NCI-H1417 (cell line): ENCODE measurements around the gene SORCS2.

Experiments used
- DNase-seq, 3 experiments: peaks; one replicate each; lab custom pipeline; 2025; lab: John Stamatoyannopoulos, UW

The SORCS2 gene

DNA sequence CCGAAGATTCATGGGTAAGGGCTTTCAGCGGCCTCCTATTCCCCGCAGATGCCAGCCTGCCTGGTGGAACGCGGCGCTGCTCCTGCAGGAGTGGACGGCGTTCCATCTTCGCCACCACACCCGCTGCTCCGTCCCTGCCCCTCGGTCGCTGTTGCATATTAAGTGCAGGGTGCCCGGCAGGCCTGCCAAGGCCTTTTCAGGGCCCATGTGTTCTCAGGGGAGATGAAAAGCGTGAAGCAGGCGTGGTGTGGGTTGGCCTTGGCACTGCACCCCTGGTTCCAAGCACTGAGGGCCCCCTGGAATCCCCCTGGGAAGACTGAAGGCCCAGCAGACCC, 52.0 kb downstream of the SORCS2 start:
- DNase-seq = no peak

DNA sequence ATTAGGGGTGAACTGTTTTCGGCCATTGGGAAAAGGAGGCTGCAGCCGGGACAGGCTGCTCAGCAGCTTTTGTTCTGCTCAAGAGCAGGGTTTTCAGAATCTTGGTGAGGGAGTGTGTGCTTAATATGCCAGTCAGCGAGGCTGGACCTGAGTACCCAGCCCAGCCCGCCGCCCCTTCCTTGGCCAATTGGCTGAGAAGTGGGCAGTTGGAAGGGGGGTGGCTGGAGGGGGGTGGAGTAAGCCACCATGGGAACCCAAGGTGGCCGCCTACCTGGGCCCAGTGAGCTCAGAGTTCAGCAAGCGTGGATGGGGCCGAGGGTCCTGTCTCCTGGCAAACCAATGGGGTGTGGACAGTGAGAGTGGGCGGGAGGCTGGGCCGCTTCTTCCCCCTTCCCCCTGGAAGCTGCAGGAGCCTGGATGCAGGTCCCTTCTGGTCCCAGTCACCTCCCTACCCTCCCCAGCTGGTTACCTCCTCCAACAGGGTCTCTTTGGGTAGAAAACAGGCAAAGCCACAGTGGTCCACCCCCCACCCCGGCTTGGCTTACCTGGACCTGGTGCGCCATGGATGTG, 52.5 kb downstream of the SORCS2 start:
- no peak for DNase-seq

DNA sequence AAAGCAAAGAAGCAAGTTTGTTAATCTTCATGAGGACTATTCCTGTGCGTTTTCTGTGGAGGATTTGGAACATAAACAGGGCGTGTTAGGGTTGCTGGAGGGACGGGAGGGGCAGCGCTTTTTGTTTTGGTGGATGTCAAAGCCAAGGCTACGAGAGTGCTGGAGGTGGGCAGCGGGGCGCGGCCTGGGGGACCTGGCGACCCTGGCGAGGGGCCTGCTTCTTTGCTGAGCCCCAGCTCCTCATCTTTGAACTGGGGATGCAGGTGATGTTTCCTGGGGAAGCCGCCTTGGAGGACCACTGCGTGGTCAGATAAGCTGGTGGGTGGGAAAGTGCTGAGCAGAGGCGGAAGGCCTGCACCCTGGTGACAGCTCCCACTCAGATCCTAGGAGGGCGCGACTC, 55.2 kb downstream of the SORCS2 start:
- DNase-seq = no peak

DNA sequence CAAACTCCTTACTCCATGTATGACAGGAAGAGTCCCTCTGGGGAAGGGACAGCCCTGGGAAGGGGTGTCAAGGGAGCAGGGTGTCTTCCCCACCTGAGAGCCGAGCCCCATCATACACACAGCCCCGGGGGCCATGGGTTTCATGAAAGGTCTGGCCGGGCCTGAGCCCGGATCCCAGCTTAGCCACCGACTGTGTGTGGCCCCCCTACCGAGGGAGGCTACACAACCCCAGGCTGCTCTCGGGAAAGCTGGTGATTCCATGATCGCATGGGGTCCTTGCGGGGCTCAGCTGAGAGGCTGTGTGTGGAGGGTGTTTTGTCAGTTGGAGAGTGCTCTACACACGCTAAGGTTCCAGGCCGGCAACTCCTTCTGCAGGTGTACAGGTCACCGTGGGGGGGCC, 55.6 kb downstream of the SORCS2 start:
- DNase-seq = no peak

DNA sequence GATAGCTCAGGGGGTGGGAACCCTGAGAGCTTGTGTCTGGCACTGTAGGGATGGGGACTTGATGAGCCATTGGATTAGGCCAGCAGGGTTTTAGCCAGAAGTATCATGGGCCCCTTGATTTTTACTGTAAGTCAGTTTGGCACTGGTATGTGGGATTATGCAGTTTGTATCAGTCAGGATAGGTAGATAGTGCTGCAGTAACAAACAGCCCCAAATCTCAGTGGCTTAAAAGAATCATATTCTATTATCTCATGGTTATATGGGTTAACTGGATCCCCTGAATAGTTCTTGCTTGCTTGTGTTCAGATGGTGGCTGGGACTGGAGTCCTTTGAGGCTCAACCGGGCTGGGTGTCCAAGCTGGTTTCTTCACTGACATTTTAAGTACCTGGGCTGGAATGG, 56.5 kb downstream of the SORCS2 start:
- no peak for DNase-seq

DNA sequence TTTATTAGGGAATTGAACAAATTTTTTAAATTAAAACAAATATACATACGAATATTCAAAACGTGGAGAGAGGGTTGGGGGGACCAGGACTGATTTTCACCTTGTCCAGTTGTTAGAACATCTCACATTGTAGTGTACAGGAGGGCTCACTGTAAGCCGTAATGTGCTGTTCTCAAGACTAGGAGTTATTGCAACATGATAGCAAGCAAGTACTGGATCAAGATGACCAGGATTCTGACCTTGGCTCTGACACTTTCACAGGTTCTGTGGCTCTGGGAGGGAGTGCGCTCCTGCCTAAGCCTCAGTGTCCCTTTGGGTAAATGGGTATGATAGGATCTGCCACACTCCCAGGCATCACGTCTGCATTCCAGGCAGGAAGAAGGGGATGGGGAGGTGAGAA, 59.0 kb downstream of the SORCS2 start:
- no peak for DNase-seq

DNA sequence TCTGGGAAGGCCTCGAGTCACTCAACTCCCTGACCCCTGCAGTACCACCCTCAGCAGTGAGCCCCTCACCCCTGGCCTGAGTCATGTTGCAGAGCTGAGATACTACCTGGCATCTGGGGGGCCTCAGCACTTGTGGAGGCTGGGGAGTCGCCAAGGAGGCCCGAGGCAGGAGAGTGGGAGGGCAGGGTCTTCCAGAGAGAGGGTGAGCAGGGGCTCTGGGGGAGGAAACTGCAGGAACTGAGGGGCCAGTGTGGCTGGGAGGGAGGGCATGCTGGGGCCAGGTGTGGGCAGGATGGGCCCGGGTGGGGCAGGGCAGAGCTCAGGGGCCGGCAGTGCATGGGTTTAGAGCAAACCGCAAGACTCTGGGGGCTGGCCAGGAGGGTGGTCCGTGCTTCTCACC, 59.7 kb downstream of the SORCS2 start:
- no peak for DNase-seq

DNA sequence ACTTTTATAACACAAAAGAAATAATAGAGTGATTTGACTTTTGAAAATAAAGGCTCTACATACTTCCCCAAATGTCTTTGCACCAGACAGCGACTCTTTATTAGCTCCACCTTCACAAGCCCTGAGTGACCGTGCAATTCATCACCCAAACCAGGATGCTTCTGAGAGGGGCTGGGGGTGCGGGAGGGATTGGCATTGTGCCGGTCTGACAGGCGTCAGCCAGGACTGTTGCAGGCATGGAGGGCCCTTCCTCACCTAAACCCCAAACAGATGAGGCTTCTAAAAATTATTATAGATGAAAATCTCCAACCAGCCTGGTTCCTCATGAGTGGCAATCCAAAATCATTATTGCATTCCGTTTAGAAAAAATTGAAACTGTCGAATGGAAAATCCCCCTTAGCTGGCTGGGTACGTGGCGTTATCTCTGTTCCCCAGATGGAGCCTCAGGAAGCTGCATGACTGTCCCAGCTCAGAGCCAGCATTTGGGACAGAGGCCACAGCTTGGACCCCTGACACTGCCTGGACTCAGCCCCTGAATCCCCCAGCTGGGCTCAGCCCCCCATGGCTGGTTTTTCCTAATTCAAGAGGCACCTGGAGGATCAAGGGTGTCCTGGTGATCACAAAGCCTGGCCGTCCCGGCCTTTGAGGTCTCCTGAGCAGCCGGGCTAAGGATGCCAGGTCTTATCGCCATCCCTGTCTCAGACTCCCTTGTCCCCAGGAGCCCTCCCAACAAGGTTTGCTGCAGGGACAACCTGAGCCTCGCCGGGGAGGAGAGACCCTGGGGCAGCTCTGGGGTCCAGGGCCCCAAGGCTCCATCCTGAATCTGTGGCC, 60.4 kb downstream of the SORCS2 start:
- no peak for DNase-seq

DNA sequence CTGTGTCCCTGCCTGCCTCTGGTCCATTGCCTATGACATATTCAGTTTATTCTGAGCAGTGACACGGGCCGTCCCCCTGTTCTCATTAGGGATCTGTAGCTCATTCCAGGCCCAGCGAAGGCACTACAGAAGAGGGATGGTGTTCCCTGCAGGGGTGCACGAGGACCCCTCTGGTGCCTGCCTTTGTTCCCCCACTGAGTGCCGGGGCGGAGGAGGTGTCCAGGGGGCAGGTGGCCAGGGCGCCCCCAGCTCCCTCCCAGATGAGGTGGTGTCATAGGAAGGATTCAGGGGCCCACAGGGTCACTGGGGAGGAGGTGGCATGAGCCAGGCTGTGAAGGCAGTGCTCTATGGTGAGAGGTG, 61.0 kb downstream of the SORCS2 start:
- DNase-seq = no peak

DNA sequence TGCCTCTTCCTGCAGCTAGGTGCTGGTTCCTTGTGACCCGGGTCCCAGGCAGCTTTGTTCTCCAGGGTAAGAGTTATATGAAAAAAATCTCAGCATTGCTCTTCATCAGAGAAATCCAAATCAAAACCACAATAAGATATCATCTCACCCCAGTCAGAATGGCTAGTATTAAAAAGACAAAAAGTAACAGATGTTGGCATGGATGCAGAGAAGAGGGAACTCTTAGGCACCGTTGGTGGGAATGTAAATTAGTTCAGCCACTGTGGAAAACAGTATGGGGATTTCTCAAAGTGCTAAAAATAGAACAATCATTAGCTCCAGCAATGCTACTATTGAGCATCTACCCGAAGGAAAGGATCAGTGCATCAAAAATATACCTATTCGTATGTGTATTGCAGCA, 61.5 kb downstream of the SORCS2 start:
- DNase-seq = no peak

DNA sequence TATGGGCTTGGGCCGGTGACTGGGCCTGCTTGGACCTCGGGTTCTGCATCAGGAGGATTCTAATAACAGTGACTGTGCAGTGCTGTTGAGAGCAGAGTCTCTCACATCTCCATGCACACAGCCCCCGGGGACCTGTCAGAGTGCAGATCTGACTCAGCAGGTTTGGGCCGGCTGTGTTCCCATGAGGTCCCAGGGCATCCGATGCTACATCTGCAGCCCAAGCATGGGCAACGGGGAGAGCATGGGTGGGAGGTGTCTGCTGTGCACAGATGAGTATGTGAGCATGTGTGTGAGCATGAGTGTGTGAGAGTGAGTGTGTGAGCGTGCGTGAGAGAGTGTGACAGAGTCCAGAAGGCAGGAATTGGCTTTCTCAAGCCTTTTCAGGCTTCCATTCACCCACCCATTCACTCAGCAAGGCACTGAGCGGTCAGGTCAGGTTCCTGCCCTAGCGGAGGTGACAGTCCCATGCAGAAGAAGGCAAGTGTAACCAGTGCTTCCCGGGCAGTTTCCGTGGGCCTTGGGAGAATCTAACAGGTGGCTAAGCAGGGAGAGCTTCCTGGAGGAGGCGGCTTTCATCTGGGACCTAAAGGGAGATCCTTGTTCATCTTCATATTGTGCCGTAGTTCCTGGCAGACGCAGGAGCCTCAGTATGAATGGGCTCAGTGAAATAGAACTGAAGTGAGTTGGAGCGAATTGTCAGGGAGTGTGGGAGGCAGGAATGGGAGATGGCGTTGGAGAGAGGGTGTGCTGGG, 62.6 kb downstream of the SORCS2 start:
- DNase-seq = no peak

DNA sequence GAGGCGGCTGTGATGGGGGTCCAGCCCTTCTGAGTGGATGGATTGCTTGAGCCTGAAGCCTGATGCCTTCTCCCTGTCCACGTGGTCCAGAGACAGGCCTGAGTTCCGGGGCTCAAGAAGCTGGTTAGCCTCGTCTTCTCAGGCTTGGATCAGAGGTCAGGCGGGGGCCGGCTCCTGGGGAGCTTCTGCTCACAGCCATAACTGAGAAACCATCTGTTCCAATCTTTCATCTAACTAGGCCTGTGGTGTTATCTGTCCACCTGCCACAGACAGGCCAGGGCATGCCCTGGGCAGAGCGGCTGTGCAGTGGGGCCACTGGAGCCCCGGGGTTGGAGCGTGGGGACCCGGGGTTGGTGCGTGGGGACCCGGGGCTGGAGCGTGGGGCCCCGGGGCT, 63.1 kb downstream of the SORCS2 start:
- DNase-seq = no peak

DNA sequence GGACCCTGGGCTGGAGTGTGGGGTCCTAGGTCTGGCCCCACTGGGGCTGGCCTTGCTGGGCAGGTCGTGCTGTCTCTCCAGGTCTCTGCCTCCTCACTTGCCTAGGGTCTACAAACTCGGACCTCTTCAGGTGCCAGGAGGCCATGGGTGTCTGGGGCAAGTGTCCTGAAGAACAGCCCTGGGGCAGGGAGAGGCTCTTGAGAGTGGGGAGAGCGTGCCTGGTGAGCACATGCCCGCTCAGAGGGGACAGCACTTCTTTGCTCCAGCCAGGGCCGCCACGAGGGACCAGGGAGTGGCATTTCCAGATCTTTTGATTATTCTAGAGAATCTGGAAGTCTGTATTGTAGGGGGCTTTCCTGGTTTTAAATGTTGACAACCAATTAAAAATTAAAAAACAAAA, 63.7 kb downstream of the SORCS2 start:
- DNase-seq = no peak

DNA sequence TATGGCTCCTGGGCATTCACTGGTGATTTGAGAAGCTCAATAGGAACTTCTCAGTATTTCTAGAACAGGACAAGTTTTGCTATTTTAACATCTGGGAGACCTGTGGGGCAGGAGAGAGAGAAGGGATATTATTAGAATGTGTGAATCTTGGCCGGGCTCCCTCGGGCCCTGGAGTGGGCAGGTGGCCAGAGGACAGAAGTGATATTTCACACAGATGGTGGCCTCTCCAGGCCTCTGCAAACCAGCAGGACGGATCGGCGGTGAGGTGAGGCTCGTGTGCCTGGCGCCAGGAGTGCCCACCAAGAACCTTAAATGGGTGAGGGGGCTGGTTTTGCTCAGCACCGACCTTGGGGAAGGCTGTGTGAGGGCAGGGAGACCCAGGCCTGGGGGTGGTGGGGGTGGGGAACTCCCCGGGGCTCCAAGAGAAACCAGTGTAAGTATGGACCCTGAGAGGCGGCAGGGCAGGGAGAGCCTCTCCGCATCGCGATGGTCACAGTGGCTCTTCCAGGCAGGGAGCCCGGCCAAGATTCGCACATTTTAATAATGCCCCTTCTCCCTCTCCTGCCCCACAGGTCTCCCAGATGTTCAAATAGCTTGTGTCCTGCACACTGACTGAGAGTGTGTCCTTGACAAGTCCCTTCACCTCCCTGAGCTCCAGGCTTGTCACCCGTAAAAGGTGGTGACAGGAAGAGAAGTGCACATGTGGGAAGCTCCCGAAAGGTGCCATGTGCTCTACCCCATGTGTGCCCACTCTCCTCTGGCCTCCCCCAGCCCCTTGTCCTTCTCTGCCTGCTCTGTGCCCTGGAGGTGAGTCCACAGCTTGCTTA, 64.9 kb downstream of the SORCS2 start:
- no peak for DNase-seq

DNA sequence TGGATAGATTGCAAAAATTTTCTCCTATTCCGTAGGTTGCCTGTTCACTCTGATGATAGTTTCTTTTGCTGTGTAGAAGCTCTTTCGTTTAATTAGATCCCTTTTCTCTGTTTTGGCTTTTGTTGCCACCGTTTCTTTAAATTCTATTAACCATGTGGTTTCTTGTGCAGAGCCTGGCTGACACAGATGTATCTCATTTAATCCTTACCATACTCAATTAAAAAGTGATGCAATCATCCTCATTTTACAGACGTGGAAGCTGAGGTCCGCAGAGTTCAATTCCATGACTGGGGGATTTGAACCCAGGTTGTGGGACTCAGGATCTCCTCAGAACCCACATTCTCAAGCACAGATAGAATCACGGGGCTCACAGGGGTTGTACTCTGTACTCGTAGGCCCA, 66.7 kb downstream of the SORCS2 start:
- DNase-seq = no peak

DNA sequence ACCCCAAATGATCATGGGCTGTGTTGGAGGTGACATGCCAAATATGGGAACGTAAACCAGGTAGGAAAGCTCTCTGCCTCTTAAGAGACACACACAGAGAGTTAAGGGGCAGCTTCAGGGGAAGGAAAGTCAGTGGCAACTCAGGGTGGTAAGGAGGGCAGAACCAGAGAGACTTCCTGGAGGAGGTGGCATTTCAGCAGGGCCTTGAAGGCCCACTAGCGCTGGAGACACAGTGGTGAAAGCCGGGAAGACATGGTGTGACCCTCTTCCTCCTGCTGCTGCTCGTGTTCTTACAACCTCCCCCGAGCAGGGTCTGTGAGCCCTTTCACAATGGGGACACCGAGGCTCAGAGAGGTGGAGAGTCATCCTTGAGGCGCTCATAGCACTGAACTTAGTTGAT, 68.2 kb downstream of the SORCS2 start:
- no peak for DNase-seq

DNA sequence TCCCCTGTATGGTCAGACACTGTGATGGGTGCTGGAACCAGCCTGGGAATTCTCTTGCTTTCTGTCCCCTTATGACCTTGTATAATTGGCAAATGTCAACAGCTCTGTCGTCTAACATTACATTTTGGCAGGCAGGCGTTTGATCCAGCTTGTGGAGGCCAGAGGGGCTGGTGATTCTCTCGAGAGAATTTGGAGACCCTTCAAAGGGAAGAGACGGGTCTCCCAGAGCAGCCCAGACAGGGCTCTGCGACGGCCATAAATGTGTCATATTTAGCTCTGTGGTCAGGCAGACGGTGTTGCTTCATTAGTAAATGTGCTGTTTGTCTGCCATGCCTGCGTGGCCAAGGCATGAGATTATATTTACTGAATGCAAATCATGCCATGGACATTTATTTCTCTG, 68.7 kb downstream of the SORCS2 start:
- peak in 1 of 3 experiments; percentile 35 for DNase-seq

DNA sequence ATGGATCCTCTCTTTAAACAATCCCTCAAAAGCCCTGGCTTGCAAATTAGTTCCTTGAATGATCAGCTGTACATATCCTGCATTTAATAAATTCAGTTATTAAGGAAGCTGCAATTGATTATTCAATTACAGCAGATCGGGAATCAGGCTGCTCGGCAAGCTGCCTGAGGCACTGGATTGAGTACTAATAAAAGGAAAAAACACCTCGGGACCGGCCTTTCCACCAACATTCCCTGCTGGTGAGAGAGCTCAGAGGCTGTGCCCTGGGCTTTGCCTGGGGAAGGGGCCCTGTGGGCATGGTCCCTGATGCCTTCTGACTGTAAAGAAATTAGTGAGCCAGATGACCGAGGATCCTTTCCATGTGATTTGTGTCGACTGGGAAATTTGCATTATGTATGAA, 69.2 kb downstream of the SORCS2 start:
- DNase-seq = peak in 1 of 3 experiments; percentile 37

DNA sequence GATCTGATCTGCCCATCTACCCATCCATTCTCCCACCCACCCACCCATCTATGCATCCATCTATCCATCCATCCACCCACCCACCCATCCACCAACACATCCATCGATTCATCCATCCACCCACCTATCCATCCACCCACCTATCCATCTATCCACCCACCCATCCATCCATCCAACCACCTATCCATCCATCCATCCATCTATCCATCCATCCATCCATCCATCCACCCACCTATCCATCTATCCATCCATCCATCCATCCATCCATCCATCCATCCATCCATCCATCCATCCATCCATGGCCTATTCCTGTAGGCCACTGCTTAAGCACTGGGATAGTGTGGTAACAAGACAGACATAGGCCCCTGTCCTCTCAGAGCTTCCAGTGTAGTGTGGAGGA, 69.8 kb downstream of the SORCS2 start:
- no peak for DNase-seq

DNA sequence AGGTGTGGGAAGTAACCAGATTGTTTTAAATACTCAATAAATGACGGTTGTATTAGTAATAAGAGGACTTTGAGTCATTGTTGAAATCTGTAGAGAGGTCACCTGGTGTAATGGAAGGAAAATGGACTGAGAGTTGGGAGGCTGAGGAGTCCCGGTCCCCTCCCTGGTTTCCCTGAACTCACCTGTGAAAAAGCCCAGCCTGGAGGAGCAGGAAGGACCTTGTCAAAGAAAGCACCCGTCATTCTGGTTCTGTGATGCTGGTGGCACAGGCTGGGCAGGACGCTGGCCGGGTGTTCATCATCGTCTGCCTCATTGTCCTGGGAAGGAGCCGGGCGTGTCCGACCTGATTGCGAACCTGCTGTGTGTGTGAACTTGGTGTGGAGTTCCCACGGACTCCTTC, 70.8 kb downstream of the SORCS2 start:
- no peak for DNase-seq

DNA sequence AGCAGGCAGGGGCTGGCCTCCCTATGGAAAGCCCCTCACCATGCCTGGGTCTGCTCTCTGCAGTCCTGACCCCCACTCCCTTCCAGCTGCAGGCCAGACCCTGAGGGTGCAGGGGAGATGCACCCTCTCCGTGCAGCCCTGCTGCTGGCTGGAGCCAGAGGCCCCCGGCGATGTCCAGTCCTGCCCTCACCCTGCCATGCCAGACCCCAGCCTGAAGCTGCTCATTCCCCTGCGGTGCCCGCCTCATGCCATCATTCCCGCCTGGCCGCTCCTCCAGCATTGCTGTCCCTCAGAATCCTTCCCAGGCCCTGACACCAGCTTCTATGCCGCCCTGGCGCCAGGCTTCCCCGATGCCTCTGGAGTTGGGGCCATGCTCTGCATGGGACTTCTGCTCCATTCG, 72.4 kb downstream of the SORCS2 start:
- DNase-seq = no peak

DNA sequence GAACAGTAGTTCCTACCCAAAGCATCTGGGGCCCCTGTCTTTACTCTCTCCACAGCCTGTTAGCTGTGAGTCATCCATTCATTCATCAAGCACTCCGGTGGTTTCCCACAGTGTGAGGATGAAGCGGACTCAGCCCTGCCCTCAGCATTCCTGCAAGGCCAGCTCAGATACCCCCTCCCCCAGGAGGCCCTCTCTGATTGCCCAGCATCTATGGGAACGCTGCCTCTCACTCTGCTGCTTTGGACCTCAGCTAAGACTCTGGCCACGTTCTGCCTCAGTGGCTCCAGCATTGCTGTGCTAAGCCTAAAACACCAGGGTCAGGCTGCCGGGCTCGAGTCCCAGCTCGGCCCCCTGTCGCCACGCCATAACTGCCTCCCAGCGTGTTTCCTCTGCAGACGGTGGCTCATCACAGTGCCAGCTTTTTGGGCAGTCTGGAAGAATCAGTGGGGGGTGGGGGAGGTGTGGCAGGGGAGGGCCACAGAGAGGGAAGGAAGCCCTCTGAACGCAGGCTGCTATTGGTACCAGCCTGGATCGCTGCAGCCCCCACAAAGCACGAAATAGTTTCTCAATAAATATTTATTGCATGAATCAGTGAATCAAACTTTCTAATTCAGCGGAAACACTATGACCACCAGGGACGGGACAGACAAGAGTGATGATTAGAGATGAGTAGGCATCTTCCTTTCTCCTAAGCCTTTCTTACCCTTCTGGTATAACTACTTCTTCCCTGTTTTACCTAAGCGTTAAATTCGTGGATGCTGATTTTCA, 74.4 kb downstream of the SORCS2 start:
- no peak for DNase-seq
